H1 (cell line): ENCODE data around the gene TSKU. TPM values are rescaled to one million over a fixed set of nuclear protein-coding genes. Genes with fewer than 3 reads are reported as not detected.

Source experiments
- CTCF ChIA-PET: fragments of 300-600 bp; sonication (Branson Sonifier 250); formaldehyde crosslinking; loops from one replicate; lab custom pipeline; 2021; ENCODE audit not compliant: partially characterized antibody; lab: Charles Lee
- POLR2A ChIA-PET: fragments of 300-600 bp; sonication (Branson Sonifier 250); formaldehyde crosslinking; loops from one replicate; lab custom pipeline; 2021; ENCODE audit warnings: inconsistent platforms; ENCODE audit not compliant: partially characterized antibody; lab: Charles Lee
- DNase-seq, 2 experiments: peaks; one replicate each; pipeline versions ENCODE4 v3.0.0 to v3.0.0-alpha.2; 2010 to 2022; ENCODE audit warnings: low spot score in 2 of 2, low read depth in 1 of 2, mixed read lengths in 1 of 2
- FAIRE-seq: peaks from 2 replicates; lab custom pipeline; 2011; peaks lifted over from hg19 to GRCh38; lab: Jason Lieb, UNC
- H2AFZ ChIP-seq: 2 replicates; pipeline ENCODE4 v1.8.1; 2012; ENCODE audit warnings: low read length, inconsistent platforms
- H2AK5ac ChIP-seq: 2 replicates; pipeline ENCODE4 v1.6.1; 2013; ENCODE audit warnings: low read depth, low read length
- H2BK120ac ChIP-seq: replicated peaks from 2 replicates; pipeline ENCODE3; 2013; ENCODE audit warnings: low read depth, low read length, inconsistent platforms
- H2BK12ac ChIP-seq: 2 replicates; pipeline ENCODE4 v1.6.1; 2013; ENCODE audit warnings: low read depth, low read length
- H2BK15ac ChIP-seq: 2 replicates; pipeline ENCODE4 v1.6.1; 2013; ENCODE audit warnings: low read length
- H2BK20ac ChIP-seq: 2 replicates; pipeline ENCODE4 v1.6.1; 2013; ENCODE audit warnings: low read length
- H2BK5ac ChIP-seq: 2 replicates; pipeline ENCODE4 v1.6.1; 2013; ENCODE audit warnings: low read depth, low read length
- H3K14ac ChIP-seq: 2 replicates; pipeline ENCODE4 v1.6.1; 2013; ENCODE audit warnings: inconsistent platforms; ENCODE audit not compliant: insufficient read length
- H3K18ac ChIP-seq: 2 replicates; pipeline ENCODE4 v1.6.1; 2013; ENCODE audit warnings: low read length; ENCODE audit errors: extremely low read depth
- H3K23ac ChIP-seq: 2 replicates; pipeline ENCODE4 v1.6.1; 2013; ENCODE audit warnings: inconsistent platforms; ENCODE audit not compliant: insufficient read length
- H3K23me2 ChIP-seq: 2 replicates; pipeline ENCODE4 v1.6.1; 2013; ENCODE audit warnings: low read depth, low read length
- H3K27ac ChIP-seq: 2 replicates; pipeline ENCODE4 v1.6.1; 2011; ENCODE audit warnings: low read depth, low read length, inconsistent platforms
- H3K27me3 ChIP-seq, 4 experiments: replicated peaks in 1 of 4; 1 replicate in 1 of 4; 2 replicates in 3 of 4; pipeline versions ENCODE4 v1.6.1 to v1.8.1; 2011 to 2013; ENCODE audit warnings: low read length in 3 of 4, mild to moderate bottlenecking in 3 of 4, inconsistent platforms in 2 of 4, mixed read lengths in 2 of 4, moderate library complexity in 1 of 4; ENCODE audit not compliant: control insufficient read depth in 3 of 4, insufficient read depth in 3 of 4; ENCODE audit errors: extremely low read depth in 1 of 4
- H3K36me3 ChIP-seq, 4 experiments: 2 replicates each; pipeline versions ENCODE4 v1.6.1 to v1.8.1; 2011 to 2013; ENCODE audit warnings: mild to moderate bottlenecking in 4 of 4, low read length in 3 of 4, moderate library complexity in 2 of 4, control low read depth in 1 of 4, inconsistent platforms in 1 of 4; ENCODE audit not compliant: insufficient read depth in 4 of 4, control insufficient read depth in 2 of 4
- H3K4ac ChIP-seq: replicated peaks from 2 replicates; pipeline ENCODE3; 2013; ENCODE audit warnings: low read length, low read depth, mixed read lengths, inconsistent platforms; ENCODE audit not compliant: insufficient read length
- H3K4me1 ChIP-seq, 4 experiments: replicated peaks in 1 of 4; 1 replicate in 1 of 4; 2 replicates in 3 of 4; pipeline versions ENCODE4 v1.6.1 to v1.8.1; 2011 to 2013; ENCODE audit warnings: low read length in 3 of 4, inconsistent platforms in 2 of 4, mixed read lengths in 1 of 4; ENCODE audit not compliant: insufficient read depth in 4 of 4, control insufficient read depth in 3 of 4
- H3K4me2 ChIP-seq, 2 experiments: 2 replicates each; pipeline versions ENCODE4 v1.6.1 to v1.8.1; 2011 to 2013; ENCODE audit warnings: low read depth in 2 of 2, low read length in 2 of 2, control low read depth in 1 of 2, inconsistent platforms in 1 of 2, mild to moderate bottlenecking in 1 of 2; ENCODE audit not compliant: insufficient read depth in 1 of 2
- H3K4me3 ChIP-seq, 4 experiments: fragments of 200-600, 300-600 bp in 1 of 4; sonication (generic), shearing (Covaris generic), sonication (Bioruptor Twin) in 1 of 4; 2 replicates each; pipeline versions ENCODE4 v1.5.1 to v1.8.1; 2011 to 2016; ENCODE audit warnings: low read length in 4 of 4, low read depth in 3 of 4, control low read depth in 2 of 4, inconsistent platforms in 2 of 4, mild to moderate bottlenecking in 2 of 4, mixed read lengths in 1 of 4, moderate library complexity in 1 of 4; ENCODE audit not compliant: insufficient read depth in 2 of 4; ENCODE audit errors: extremely low read depth in 1 of 4
- H3K56ac ChIP-seq: replicated peaks from 2 replicates; pipeline ENCODE3; 2013; ENCODE audit warnings: low read depth, mild to moderate bottlenecking, mixed read lengths, low read length, inconsistent platforms; ENCODE audit not compliant: insufficient read length
- H3K79me1 ChIP-seq: 2 replicates; pipeline ENCODE4 v1.6.1; 2013; ENCODE audit warnings: low read depth, low read length, control low read depth
- H3K79me2 ChIP-seq, 2 experiments: 2 replicates each; pipeline versions ENCODE4 v1.6.1 to v1.8.1; 2012 to 2013; ENCODE audit warnings: low read length in 2 of 2, mild to moderate bottlenecking in 2 of 2, inconsistent platforms in 1 of 2; ENCODE audit not compliant: insufficient read depth in 2 of 2, control insufficient read depth in 1 of 2
- H3K9ac ChIP-seq, 4 experiments: replicated peaks in 1 of 4; 1 replicate in 1 of 4; 2 replicates in 3 of 4; pipeline versions ENCODE4 v1.6.1 to v1.8.1; 2011 to 2013; ENCODE audit warnings: low read depth in 3 of 4, low read length in 3 of 4, control low read depth in 2 of 4, mild to moderate bottlenecking in 2 of 4, moderate library complexity in 2 of 4, inconsistent platforms in 1 of 4; ENCODE audit errors: extremely low read depth in 1 of 4
- H3K9me3 ChIP-seq, 2 experiments: 2 replicates each; pipeline versions ENCODE4 v1.6.1 to v1.8.1; 2012 to 2013; ENCODE audit warnings: mild to moderate bottlenecking in 2 of 2, moderate library complexity in 2 of 2, control low read depth in 1 of 2, inconsistent platforms in 1 of 2, low read depth in 1 of 2, low read length in 1 of 2, mixed read lengths in 1 of 2; ENCODE audit not compliant: insufficient read depth in 2 of 2
- H4K20me1 ChIP-seq, 2 experiments: replicated peaks in 1 of 2; 2 replicates each; pipeline versions ENCODE3 to v1.8.1; 2011 to 2013; ENCODE audit warnings: inconsistent platforms in 2 of 2, low read length in 2 of 2, mild to moderate bottlenecking in 1 of 2; ENCODE audit not compliant: insufficient read depth in 2 of 2, control insufficient read depth in 1 of 2
- H4K5ac ChIP-seq: 2 replicates; pipeline ENCODE4 v1.6.1; 2013; ENCODE audit warnings: low read length, low read depth, mixed read lengths, inconsistent platforms; ENCODE audit not compliant: insufficient read length
- H4K8ac ChIP-seq: 2 replicates; pipeline ENCODE4 v1.8.0; 2013; ENCODE audit warnings: mild to moderate bottlenecking, moderate library complexity, low read length, inconsistent platforms; ENCODE audit not compliant: insufficient read depth; ENCODE audit errors: extremely low read depth
- H4K91ac ChIP-seq: replicated peaks from 2 replicates; pipeline ENCODE3; 2013; ENCODE audit warnings: low read length, mixed read lengths, inconsistent platforms; ENCODE audit not compliant: insufficient read length
- BRCA1 ChIP-seq: IDR thresholded peaks from 2 replicates; pipeline ENCODE4 v1.6.1; 2012; ENCODE audit warnings: low read depth, low read length, improper control_type of control experiment
- EZH2 ChIP-seq: fragments of 200-600 bp; sonication (generic); IDR thresholded peaks from 2 replicates; pipeline ENCODE4 v1.7.1; 2012; ENCODE audit warnings: low read depth, mild to moderate bottlenecking, moderate library complexity, low read length, inconsistent platforms; ENCODE audit not compliant: severe bottlenecking
- WGBS, 2 experiments: shearing (Covaris generic) in 1 of 2; methylation state at CpG; one replicate each; pipeline versions ENCODE4 v1.1.6 to v1.1.7; 2013 to 2015; ENCODE audit warnings: low lambda C conversion rate in 2 of 2, mixed read lengths in 2 of 2, inconsistent platforms in 1 of 2, low coverage in 1 of 2, missing lambda C conversion rate in 1 of 2; ENCODE audit not compliant: insufficient replicate concordance in 2 of 2, insufficient coverage in 1 of 2, insufficient read length in 1 of 2; ENCODE audit errors: extremely low coverage in 1 of 2, missing lambda C conversion rate in 1 of 2; 5-methylcytosine and 5-hydroxymethylcytosine counted together
- polyA plus RNA-seq, 7 experiments: library from polyadenylated mRNA; depleted of rRNA in 3 of 7; stranded (reverse) in 5 of 7; unstranded in 2 of 7; fragments of >200 nt in 5 of 7; fragments of 200-250 nt in 2 of 7; gene quantifications; 1 replicate in 5 of 7; 2 replicates in 1 of 7; 4 replicates in 1 of 7; pipeline versions ENCODE4 v1.2.1 to v1.2.3, GENCODE V29; 2011 to 2013; ENCODE audit warnings: missing spikeins in 2 of 7, mixed read lengths in 2 of 7
- total RNA-seq: library from RNA; stranded (reverse); fragmentation: NEBNext Ultra II Directional; extraction: Animal tissue kit (Norgen Biotek cat#: 25700); gene quantifications from 2 replicates; pipeline ENCODE4 v1.2.1, GENCODE V29; 2021

Gene TSKU
- total and polyA plus RNA-seq, 2 of the 8 experiments (the other 6 are each of a cell fraction or from before 2014, with no cell fraction given): 22.8 to 28.4 TPM

- H3K27ac ChIP-seq: no peak overlapping the region
- no peak overlapping the region for H2AK5ac ChIP-seq
- no peak overlapping the region for H2AFZ ChIP-seq
- no peak for DNase-seq
- no peak overlapping the region for H2BK120ac ChIP-seq
- ChIA-PET POLR2A (no interaction called here), CTCF (interaction anchor here (1.3 to 1.4 kb wide), 2 partner anchors 14 to 105 kb away, joined by 3 to 4 read pairs; no protein-coding TSS in a partner anchor)
- no peak for FAIRE-seq
- peaks cover 23% of the 10 kb centered on the region in 2 experiments for H3K9me3 ChIP-seq
- H3K27me3 ChIP-seq: no peaks in the 10 kb centered on the region
- no peak overlapping the region for H3K4me2 ChIP-seq
- H3K79me1 ChIP-seq: no peaks in the 10 kb centered on the region
- H2BK15ac ChIP-seq: no peak overlapping the region
- H3K4me3 ChIP-seq: no peak overlapping the region
- H3K23ac ChIP-seq: no peak overlapping the region
- 0 out of 8 replicates have a peak, but pooled peaks cover 0 to 2% (median 0%) of the 10 kb centered on the region in 4 experiments for H3K36me3 ChIP-seq
- H3K4me1 ChIP-seq: no peaks in the 10 kb centered on the region
- 86% methylated on average over 2 of the region's 2 CpGs; no CpG with 5 or more reads in 1 of the 2 experiments for WGBS, 2 experiments
- no peak overlapping the region for H3K9ac ChIP-seq
- no peaks in the 10 kb centered on the region for H4K20me1 ChIP-seq
- H3K79me2 ChIP-seq: no peaks in the 10 kb centered on the region
- no peak overlapping the region for H2BK20ac ChIP-seq
- H3K4ac ChIP-seq: no peak overlapping the region
- no peak overlapping the region for H4K91ac ChIP-seq
- no peak overlapping the region for H3K18ac ChIP-seq
- no peak overlapping the region for H2BK5ac ChIP-seq
- H2BK12ac ChIP-seq: no peak overlapping the region
- H3K56ac ChIP-seq: no peak overlapping the region
- no peak overlapping the region for H4K8ac ChIP-seq
- TF ChIP-seq EZH2 (no peak), BRCA1 (no peak)
- no peak overlapping the region for H3K14ac ChIP-seq
- no peaks in the 10 kb centered on the region for H3K23me2 ChIP-seq
- no peak overlapping the region for H4K5ac ChIP-seq
These were observed 31.3 kb downstream of the TSKU start for GRCh38 chr11:76814414-76814813.
